HL-60/S4 treated with retinoic acid at 250 ng/mL for 4 days and 3 days (cell line): ENCODE data around the gene SNRPD3.

Source experiments
- in situ Hi-C: fragments of 300-500 bp; cut with MboI; formaldehyde crosslinking; loops from 2 replicates; pipeline ENCODE4 v1.7.0; 2022; ENCODE audit warnings: low sequenced_read_pairs

SNRPD3 gene

DNA sequence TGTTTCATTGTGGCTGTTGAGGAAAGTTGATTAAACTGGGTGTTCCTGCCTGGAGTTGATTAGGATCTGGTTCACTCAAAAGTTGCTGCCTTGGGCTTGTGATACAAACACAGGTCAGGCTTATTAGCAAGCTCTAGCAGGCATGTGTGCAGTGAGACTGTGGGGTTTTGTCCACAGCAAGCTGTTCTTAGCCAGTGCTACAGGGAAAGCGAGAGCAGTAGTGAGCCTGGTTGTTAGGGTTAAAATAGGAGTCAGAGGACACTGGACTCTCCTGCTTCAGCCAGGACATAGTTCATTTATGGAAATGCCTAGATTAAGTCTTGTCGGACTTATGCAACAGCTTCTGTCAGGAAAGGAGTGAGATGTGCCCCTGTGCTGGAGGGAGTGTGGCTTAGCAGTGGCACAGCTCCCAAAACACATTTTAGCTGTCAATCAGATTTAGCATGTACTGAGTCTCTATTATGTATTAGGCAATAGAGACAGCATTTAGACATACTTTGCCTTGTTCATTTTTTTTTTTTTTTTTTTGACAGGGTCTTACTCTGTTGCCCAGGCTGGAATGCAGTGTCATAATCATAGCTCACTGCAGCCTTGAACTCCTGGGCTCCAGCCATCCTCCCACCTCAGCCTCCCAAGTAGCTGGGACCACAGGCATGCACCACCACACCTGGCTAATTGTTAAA lies 8.7 kb downstream of the SNRPD3 start:
- in situ Hi-C loops = no loop called here

DNA sequence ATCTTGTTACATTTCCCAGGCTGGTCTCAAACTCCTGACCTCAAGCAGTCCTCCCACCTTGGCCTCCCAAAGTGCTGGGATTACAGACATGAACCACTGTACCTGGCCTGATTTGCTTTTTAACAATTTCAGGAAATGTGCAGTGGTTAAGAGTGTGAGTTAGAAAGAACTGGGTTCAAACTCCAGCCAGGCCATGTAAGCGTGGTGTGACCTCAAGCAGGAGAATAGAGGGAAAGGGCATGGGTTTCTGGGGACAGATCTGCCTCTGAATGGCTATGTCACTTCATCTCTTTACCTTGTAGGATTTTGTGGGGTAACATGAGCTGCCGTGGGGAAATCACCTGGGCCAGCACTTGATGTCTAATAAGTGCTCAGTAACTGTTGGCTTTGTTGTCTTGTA lies 9.3 kb downstream of the SNRPD3 start:
- in situ Hi-C loops = no loop called here

DNA sequence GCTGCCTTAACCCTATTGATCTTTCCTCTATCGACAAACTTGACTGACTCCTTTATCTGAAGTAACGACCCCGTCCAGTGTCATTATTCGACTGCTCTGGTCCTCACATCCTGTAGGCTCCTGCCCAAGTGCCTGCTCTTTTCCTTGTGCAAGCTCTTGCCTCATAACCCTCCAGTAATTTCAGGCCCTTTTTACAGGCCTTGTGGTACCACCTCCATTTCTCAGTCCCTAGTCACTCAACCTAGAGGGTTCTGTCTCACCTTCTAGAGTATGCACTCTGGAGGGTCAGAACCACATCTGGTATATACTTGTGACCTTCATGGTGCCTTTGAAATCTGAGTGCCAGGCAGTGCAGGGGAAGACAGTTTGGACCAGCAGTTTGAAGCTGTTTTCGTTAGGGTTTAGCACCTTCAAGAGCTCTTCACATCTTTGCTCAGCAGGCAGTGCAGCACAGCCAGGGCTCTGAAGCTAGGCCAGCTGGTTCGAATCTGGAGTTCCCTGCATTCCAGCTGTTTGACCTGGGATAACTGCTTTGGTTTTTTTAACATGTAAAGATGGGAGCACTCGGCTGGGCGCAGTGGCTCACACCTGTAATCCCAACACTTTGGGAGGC lies 11.2 kb downstream of the SNRPD3 start:
- in situ Hi-C loops = no loop called here

DNA sequence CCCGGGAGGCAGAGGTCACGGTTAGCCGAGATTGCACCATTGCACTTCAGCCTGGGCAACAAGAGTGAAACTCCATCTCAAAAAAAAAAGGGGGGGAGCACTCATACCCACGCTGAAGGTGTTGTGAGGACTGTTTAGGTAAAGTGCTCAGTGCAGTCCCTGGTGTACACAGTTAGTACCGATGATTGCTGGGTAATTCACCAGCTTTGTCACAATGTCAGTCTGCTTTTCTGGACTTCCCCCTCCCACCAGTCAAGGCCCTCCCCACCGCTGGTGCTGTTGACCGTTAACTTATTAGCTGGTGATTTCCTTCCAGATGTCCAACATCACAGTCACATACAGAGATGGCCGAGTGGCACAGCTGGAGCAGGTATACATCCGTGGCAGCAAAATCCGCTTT lies 11.9 kb downstream of the SNRPD3 start:
- in situ Hi-C loops = no loop called here

DNA sequence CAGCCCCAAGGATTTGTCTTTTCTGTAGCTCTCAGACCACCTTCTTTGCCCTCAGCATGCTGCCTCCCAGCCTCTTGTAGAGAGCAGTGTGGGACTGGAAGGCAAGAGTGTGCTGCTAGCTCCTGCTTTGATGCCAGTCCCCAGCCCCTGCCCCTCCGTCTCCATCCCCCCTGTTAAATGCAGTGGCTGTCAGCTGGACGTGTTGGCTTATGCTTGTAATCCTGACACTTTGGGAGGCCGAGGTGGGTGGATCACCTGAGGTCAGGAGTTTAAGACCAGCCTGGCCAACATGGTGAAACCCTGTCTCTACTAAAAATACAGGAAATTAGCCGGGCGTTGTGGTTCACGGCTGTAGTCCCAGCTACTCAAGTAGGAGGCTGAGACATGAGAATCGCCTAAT lies 15.5 kb downstream of the SNRPD3 start:
- in situ Hi-C loops = no loop called here

DNA sequence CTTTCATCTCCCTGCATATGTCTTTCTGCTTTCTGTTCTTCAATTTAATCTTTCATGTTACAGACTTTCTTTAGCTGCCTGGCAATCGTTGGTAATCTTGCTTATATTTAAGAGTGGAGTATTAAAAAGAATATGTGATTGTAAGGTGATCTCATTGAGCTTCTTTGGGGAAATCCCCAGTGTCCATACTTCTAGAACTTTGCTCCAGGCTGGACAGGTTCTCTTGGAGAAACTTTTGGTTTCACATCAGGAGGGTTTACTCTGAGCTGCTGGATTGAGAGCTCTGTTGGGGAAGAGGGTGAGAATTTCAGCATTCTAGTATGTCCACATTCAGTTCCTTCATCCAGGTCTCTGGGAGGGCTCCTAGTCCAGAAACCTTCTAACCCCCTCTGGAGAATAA lies 21.0 kb downstream of the SNRPD3 start:
- in situ Hi-C loops = no loop called here

DNA sequence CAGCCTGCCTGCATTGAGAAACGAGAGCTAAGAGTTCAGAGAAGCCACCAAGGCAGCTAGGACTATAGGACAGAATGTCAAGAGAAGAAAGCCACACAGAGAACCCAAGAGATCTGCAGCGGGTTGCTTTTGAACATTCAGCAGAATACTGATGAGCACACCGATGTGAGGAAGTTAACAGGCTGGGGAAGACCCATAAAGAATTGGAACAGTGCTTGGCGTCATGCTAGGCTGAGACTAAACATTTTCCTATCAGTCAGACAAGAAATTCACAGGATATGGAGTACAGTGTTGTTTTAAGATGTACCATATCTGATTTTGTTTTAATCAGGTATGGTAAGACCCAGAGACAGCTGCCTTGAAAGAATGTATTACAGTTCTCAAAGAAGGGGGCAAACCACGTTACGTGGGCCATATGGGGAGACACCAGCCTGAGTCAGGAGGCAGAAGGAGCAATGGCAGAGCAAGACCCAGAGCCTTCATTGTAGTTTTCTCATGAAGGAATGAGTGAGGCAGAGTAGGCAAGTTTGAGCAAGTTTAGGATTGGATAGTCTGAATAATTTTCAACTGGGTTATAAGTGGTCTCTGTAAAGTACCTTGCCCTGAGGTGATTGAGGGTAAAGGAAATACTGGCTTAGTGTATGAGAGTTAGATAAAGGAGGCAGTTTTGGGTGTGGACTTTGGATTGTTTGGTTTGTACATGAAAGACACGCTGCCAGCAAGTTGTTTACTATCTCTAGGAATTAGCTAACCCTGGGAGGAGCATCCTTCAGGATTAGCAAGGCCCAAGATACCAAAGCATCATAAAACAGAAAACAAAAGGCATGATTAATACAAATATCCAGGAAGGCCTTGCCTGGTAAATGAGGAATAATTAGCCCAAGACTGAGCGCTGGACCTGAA lies 22.8 kb downstream of the SNRPD3 start:
- in situ Hi-C loops = no loop called here

DNA sequence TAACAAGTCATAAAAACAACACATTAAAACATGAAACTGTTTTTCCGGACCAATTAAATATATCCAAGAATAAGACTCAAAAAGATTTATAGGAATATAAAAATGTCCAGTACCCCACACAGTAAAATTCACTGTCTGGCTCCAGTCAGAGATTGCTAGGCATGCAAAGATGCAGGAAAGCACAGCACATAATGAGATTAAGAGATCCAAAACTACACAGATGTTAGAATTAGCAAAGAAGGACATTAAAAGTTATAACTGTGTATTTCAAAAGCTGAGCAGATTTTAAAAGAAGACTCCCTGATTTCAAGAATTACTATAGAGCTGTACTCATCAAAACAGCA lies 23.4 kb downstream of the SNRPD3 start:
- in situ Hi-C loops = no loop called here

DNA sequence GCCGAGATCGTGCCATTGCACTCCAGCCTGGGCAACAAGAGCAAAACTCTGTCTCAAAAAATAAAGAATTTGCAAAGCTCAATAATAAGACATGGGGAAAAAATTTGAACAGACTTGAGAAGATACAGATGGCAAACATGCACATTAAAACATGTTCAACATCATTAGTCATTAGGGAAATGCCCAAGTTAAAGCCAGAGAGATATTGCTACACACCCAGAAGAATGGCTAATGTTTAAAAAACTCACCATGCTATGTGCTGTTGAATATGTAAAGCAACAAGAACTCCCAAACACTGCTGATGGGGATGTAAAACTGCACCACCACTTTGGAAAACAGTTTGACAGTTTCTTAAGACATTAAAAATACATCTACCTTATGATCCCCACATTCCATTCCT lies 24.5 kb downstream of the SNRPD3 start:
- in situ Hi-C loops = no loop called here

DNA sequence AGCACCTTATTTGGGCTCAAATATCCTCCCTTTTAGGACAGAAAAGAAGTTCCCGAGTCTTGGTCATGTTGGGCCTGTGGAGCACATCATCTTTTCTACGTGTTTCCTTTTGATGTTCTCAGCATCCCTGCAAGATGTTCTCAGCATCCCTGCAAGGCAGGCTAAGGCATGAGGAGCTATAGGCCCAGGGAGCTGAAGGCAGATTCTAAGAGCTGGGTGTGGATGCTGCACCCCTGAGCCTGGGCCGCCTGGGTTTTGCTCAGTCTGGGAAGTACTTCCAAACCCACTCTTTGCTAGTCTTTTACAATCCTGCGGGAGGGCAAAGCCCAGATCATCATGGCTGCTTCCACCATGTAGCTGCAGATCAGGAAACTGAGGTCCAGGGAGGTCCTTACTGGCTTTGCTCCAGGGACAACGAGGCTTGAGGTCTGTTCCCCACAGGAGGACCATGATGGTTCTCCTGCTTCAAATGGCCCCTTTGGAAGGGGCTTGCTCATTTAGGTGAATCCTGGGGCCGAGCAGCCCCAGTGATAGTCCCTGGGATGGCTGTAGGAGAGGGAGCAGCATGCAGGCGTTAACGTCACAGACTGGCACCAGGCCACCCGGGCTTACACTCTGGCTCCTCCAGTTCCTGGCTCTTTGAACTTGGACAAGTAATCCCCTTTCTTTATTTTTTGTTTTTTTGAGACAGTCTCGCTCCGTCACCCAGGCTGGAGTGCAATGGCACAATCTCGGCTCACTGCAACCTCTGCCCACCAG lies 26.4 kb downstream of the SNRPD3 start:
- in situ Hi-C loops = no loop called here

DNA sequence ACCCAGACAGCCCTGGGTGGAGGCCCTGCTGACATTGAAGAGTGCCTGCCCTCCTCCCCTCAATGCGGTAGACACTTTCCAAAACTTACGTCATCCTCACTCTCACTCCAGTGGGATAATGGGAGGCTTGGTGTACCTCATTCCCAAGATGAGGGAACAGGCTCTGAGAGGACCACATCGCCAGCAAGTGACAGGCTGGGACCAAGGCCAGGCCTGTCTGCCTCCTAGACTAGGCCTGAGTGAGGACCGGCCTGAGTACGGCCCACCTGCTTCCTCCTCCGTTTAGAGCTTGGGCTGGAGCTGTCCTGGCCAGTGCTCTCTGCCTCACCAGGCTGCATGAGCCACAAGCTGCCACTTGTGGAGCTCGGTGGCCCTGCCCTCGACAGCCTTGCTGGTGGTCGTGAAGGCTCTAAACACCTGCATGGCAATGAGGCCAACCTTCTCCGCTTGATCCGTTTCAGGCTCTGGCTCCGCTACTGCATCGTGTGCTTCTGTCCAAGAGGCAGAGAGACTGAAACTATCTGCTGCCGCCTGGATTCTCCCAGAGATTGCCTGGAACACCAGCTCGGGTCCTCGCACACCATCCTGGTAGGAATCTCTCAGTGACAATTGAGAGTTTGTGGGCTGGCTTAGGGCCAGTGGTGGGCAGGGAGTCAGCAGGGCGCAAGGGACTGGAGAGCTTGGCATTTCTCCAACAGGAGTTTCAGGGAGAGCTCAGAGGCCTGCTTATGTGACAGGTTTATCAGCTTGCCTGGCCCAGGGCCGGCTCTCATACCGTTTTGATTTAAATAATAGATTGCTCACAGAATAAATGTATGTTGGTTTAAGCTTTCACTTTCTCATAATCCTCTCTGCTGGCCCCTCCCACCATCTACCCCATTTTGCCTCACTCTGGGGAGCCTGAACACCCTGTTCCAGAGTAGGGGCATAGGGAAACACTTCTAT lies 27.7 kb downstream of the SNRPD3 start:
- in situ Hi-C loops = no loop called here

DNA sequence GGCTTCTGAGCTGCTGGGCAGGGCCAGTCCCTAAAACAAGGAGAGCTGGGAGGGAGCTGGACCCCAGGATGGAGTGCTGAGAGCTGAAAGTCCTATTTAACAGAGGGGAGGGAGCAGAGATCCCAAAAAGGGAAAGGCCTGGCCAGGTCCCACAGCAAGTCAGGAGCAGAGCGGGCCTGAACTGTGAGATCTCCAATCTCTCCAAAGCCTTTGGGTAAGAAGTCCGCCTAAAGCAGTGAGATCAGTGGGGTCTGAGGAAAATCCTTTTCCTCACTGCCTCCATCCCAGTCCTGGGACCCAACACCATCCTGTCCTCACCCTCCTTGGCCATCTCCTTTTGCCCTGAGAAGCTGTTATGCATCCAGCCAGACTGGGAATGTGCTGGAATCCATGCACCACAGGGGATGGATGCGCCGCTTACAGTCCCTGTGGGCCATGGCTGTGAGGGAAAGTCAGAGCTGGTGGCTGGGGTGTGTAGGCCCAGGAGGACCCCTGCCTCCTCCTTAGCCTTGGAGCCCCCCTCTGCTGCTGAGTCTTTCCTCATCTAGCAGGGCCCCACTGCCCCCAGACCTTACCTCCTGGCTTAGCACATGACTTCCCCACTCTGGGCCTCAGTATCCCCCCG lies 28.5 kb downstream of the SNRPD3 start:
- in situ Hi-C loops = no loop called here

DNA sequence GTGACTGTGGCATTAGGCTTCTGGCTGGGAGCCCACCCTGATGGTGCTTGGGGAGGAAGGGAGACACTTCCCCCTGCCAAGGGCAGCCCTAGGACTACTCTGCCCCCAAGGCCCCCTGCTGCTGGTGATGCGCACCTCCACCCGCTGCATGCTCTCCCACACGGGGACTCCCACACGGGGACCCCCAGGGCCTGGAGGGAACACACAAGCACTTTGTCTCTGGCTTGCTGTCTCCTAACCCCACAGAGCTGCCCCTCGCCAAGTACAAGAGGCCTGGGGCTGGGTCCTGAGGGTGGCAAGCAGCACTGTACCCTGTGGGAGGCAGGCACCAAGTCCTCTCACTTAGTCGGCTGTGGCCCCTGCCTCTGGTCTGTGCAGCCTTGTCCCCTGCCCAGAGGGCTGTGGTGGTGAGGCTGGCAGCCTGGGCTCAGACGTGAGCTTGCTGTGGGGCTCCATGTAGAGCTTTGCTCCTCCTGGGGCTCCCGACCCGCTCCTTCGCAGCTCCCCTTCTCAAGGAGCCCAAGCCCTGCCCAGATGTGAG lies 29.1 kb downstream of the SNRPD3 start:
- in situ Hi-C loops = no loop called here

DNA sequence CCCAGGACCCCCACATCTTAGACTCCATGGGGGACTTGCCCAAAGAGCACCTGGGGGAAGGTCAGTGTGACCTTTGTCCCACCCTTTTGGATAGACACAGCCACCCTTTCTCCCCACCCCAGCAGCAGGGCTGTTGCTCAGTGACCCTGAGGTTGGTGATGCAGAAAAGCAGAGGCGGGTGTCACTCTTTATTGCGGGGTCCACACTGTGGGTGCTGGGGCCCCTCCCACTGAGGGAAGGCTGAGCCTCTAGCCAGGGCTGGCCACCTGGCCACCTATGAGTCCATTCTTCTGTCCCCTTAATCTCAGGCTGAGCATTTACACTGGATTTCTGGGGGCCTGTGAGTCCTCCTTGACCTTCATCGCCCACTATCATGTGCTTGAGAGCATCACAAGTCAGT lies 29.7 kb downstream of the SNRPD3 start:
- in situ Hi-C loops = no loop called here

DNA sequence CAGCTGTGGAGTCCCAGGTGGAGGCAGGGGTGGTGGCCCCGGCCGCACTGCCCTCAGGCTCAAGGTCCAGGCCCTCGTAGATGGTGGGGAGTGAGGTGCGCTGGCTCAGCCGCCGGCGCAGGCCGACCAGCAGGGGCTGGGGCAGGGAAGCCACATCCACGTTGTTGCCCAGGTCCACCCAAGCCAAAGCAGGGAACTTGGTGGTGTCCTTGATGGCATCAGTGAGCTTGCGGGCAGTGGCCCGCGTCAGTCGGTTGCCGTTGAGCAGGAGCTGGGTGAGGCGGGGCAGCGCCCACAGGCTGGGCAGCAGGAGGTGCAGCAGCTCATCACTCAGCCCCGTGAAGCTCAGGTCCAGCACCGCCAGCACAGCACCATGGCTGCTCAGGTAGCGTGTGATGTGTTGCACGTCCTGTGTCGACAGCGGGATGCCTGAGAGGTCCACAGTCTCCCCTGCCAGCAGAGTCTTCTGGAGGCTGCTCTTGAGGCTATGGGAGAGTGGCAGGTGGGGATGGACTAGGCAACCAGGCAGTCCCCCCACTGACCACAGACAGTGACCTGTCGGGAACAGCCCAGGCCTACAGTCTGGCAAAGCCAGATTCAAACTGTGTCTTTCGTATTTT lies 30.2 kb downstream of the SNRPD3 start:
- in situ Hi-C loops = no loop called here

DNA sequence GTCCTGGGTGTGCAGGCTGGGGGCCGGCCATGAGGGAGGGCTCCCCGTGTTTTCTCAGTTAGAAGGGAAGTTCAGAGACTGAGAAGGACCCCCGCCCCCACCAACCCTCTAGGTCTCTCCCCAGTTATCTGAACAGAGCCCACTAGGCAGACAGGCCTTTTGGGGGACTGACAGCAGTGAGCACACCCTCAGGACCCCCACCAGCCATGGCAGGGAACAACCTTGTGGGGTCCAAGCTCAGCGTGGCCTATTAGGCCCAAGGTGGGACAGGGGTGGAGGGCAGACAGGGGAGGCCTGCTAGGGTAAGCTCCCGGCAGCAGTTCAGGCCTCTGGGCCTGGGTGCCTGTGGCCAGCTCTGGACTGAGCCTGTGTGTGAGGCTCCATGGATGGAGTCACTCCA lies 31.5 kb downstream of the SNRPD3 start:
- in situ Hi-C loops = no loop called here

DNA sequence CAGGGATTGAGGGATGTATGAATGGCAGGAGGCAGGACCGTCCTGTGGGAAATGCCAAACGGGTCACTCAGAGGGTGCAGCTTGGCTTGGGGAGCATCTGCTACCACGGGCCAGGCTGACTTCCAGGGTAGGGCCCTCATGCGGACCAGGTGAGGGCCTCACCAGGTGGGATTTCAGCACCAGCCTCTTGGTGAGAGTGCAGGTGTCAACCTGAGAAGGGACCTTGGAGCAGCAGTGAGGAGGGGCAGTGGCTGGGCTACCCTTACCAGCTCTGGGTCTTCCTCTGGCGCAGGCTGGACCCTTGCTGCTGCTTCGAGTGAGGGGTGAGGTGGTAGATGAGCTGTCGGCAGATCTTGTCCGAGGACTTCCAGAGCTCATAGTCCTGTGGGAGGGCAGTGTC lies 32.1 kb downstream of the SNRPD3 start:
- in situ Hi-C loops = no loop called here

DNA sequence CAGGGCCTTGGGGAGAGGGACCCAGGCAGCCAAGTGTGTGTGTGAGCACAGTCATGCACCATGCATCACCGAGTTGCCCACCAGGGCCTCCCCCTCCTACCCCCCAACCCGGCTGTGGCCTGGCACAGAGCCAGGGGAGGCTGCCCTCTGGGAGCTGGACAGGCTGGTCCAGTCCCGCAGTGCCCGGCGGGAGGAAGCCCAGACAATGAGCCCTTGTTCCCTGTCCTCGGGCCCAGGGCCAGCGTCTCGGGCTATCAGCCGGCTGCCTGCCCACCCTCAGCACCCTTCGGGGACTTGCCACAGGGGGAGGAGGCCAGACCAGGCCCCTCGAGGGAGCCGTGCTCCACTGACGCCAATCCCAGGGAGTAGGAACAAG lies 32.6 kb downstream of the SNRPD3 start:
- in situ Hi-C loops = no loop called here
